CD4-positive, alpha-beta T cell treated with Interleukin-21 for 1 hour (primary cell): Measurements from ENCODE around the gene PDS5A.
A peak's percentile ranks its signal among the peaks of the same experiment; 100 is the strongest.
"Not testable (repeated sequence)": the region's sequence is repeated elsewhere in the genome, so short reads cannot be mapped to it uniquely, and the experiment has no call there.

Experiments used
- DNase-seq: peaks from one replicate; pipeline ENCODE4 v3.0.0-alpha.2; 2020

The PDS5A gene

DNA sequence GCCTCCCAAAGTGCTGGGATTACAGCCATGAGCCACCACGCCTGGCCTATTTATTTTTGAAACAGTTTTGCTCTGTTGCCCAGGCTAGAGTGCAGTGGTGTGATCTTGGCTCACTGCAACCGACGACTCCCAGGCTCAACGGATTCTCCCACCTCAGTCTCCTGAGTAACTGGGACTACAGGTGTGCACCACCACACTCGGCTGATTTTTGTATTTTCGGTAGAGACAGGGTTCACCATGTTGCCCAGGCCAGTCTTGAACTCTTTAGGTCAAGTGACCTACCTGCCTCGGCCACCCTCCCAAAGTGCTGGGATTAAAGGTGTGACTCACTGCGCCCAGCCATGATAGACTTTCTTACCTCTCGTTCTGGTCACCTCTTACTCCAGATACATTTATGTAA is 155.8 kb downstream of the PDS5A start:
- DNase-seq, result no peak

DNA sequence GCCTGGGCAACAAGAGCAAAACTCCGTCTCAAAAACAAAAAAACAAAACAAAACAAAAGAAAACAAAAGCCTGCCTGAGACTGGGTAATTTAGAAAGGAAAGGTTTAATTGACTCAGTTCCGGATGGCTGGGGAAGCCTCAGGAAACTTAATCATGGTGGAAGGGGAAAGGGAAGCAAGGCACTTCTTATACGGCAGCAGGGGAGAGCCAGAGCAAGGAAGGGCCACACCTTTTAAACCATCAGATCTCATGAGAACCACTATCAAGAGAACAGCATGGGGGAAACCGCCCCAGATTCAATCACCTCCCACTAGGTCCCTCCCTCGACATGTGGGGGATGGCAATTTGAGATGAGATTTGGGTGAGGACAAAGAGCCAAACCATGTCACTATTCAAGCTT is 157.5 kb downstream of the PDS5A start:
- DNase-seq, result no peak

DNA sequence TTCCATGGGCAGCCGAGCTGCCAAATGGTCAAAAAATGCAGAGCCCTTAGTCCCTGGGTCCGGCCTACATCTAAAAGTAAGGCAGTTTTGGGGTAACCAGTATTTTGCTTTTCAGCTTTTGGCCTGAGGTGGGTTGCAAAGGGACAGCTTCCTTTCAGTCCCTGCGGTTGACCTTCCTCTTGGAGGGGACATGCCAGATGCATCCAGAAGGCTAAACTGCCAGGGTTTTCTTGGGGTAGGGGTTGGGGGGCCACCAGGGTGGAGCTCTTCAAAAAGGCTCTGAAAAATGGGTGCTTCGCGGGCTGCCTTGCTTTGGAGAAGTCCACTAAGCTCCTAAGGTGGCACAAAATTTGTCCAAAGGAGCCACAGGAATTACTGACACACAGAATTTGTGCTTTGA is 159.1 kb downstream of the PDS5A start:
- DNase-seq, result no peak

DNA sequence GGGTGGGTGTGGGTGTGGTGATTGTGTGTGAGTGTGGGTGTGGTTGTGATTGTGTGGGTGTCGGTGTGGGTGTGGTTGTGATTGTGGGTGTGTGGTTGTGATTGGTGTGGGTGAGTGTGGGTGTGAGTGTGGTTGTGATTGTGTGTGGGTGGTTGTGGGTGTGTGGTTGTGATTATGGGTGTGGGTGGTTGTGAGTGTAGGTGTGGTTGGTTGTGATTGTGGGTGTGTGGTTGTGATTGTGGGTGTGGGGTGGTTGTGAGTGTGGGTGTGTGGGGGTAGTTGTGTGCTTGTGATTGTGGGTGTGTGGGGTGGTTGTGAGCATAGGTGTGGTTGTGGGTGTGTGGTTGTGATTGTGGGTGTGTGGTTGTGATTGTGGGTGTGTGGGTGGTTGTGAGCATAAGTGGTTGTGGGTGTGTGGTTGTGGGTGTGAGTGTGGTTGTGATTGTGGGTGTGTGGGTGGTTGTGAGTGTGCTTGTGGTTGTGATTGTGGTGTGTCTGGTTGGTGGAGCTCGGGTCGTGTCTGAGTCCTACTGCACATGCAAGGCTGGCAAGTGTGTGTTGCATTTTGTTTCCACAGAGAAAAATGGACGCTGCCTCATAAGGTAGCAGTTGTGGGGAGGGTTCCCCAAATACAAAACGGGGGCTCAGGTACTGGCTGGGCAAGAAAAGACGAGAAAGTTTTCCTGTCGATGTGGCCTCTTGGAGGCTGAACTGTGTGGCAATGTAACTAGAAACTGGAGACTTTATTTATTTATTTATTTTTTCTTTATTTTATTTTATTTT is 163.1 kb downstream of the PDS5A start:
- DNase-seq, result peak; percentile 34

DNA sequence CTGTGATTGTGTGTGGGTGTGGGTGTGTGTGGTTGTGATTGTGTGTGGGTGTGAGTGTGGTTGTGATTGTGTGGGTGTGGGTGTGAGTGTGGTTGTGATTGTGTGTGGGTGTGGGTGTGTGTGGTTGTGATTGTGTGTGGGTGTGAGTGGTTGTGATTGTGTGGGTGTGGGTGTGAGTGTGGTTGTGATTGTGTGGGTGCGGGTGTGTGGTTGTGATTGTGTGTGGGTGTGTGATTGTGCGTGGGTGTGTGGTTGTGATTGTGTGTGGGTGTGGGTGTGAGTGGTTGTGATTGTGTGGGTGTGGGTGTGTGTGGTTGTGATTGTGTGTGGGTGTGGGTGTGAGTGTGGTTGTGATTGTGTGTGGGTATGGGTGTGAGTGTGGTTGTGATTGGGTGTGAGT is 163.9 kb downstream of the PDS5A start:
- DNase-seq, result not testable (repeated sequence)

DNA sequence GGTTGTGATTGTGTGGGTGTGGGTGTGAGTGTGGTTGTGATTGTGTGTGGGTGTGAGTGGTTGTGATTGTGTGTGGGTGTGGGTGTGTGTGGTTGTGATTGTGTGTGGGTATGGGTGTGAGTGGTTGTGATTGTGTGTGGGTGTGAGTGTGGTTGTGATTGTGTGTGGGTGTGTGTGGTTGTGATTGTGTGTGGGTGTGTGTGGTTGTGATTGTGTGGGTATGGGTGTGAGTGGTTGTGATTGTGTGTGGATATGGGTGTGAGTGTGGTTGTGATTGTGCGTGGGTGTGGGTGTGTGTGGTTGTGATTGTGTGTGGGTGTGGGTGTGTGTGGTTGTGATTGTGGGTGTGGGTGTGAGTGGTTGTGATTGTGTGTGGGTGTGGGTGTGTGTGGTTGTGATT is 164.7 kb downstream of the PDS5A start:
- not testable (repeated sequence) for DNase-seq

DNA sequence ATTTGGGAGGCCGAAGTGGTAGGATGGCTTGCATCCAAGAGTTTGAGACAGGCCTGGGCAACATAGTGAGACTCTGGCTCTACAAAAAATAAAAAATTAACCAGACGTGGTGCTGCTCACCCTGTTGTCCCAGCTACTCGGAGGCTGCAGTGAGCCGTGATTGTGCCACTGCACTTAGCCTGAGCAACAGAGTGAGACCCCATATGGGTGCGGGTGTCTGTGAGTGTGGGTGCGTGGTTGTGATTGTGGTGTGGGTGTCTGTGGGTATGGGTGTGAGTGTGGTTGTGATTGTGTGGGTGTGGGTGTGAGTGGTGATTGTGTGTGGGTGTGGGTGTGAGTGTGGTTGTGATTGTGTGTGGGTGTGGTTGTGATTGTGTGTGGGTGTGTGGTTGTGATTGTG is 165.2 kb downstream of the PDS5A start:
- peak; percentile 10 for DNase-seq

DNA sequence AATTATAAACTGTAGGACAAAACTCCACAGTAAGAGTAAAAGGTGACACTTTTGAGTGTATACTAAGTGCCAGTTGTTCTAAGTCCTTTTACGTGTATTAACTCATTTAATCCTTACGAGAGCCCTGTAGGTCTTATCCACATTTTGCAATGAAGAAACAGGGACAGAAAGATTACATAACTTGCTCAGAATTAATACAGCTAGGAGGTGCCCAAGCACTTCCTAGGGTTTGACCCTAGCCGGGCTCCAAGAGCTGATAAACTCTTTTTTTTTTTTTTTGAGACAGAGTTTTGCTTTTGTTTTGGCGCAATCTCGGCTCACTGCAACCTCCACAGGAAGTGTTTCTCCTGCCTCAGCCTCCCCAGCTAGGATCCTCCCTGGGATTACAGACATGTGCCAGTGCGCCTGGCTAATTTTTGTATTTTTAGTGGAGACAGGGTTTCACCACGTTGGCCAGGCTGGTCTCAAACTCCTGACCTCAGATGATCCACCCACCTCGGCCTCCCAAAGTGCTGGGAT is 169.4 kb downstream of the PDS5A start:
- no peak for DNase-seq

DNA sequence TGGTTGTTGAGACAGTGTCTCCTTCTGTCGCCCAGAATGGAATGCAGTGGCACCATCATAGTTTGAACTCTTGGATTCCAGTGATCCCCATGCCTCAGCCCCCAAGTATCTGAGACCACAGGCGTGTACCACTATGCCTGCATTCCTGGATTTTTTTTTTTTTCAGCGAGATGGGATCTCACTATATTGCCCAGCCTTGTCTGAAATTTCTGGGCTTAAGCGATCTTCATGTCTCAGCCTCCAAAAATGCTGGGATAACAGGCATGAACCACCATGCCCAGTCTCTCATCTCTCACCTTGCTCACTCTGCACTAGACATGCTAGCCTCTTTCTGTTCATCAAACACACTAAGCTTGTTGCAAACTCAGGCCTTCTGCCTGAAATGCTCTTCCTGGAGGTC is 175.7 kb downstream of the PDS5A start:
- DNase-seq, result no peak

DNA sequence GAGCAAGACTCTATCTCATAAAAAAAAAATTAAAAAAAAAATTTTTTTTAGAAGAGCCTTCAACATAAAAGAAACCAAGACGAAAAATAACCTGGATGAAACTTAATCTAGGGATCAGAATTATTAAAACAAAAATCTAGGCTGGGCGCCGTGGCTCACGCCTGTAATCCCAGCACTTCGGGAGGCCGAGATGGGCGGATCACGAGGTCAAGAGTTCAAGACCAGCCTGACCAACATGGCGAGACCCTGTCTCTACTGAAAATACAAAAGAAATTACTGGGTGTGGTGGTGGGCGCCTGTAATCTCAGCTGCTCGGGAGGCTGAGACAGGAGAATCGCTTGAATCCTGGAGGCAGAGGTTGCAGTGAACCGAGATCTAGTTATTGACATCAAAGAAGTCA is 184.7 kb downstream of the PDS5A start:
- DNase-seq, result not testable (repeated sequence)

DNA sequence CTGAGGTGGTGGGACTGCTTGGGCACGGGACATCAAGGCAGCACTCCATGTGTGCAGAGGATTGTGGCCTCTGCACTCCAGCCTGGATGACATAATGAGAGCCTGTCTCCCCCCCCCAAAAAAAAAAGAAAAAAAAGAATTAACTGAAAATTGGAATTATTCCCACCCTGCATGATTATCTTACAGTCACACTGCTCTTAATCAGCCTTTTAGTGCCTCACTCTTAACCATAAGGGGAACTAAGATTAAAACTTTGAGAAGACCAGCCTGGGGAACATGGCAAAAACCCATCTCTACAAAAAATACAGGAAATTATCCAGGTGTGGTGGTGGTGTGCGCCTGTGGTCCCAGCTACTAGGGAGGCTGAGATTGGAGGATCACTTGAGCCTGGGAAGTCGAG is 185.2 kb downstream of the PDS5A start:
- no peak for DNase-seq

DNA sequence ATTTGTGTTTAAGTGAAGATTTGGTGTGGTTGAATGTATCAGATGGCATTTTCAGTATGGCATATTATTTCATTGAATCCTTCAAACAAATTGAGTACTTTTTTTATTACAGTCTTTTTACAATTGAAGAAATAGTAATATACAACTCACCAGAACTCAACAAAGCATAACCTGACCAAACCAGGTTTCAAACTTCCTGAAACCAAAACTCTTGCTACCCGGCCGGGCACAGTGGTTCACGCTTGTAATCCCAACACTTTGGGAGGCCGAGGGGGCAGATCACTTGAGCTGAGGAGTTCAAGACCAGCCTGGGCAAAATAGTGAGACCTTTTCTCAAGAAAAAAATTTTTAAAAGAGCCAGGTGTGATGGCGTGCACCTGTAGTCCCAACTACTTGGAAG is 185.6 kb downstream of the PDS5A start:
- DNase-seq, result no peak

DNA sequence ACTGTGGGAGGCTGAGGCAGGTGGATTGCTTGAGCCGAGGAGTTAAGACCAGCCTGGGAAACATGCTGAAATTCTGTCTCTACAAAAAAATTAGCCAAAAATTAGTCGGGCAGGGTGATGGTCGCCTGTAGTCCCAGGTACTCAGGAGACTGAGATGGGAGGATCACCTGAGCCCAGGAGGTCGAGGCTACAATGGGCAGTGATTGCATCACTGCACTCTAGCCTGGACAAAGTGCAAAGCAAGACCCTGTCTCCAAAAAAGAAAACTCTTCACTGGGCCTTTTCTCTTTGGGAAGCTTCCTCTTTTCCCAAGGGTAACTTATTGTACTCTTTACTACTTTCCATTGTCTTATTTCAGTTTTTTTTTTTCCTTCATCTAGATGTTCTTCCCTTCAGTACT is 190.9 kb downstream of the PDS5A start:
- no peak for DNase-seq

DNA sequence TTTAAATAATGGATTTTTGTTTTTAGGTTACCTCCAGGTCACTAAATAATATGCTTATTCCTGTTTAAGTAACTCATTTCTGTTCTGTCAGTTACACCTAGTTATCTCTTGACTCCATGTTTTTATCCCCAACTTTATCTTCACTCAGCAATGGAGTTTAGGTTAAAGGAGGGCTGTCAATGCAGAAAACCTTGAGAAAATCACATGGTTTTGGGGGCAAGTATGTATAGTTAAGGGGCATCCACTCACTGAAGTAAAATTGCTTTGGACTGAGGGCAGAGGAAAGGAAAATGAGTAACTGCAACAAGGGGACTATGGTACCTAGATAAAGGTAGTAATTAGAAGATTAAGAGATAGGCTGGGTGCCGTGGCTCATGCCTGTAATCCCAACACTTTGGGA is 192.6 kb downstream of the PDS5A start:
- no peak for DNase-seq

DNA sequence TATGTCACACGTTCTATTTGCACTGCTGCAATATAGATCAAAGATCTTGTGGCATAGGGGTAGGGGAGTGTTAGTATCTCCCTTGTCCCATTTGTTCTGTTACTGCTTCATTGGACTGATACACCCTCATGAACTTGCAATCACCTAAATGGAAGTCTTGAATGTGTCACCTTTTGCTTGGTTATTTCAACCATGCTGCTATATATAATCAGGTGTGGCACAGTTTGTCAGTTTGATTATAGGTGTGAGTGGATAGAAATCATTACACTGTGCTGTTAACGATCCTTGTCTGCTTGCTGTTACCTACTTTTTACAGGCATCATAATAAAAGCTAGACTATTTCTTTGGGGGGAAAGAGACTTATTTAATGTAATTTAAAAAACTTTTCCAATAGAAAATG is 195.7 kb downstream of the PDS5A start:
- DNase-seq, result not testable (repeated sequence)
